ENCODE results near the gene ZNF736. TPM values are rescaled to one million over a fixed set of nuclear protein-coding genes. Genes with fewer than 3 reads are reported as not detected.

ZNF736 gene
- total and polyA plus RNA-seq, 8 donors = 0.46 to 50.7 (median 6.7) TPM

- DNase-seq = no peak
- Histone ChIP-seq H3K4me1 (no peaks in the 10 kb centered on the region), H3K27ac (no peak overlapping the region), H3K9me3 (peaks cover 0 to 87% (median 53%) of the 10 kb centered on the region in 4 donors), H3K36me3 (no peaks in the 10 kb centered on the region), H3K27me3 (no peaks in the 10 kb centered on the region), H3K4me3 (no peak overlapping the region)
- intact Hi-C loops (cut with DNase I; ENCODE audit: low total_unique reads) = no loop called here
- TF ChIP-seq POLR2A (IDR thresholded peaks at IDR 0.05) = no peak
- TF ChIP-seq, protein P1, sequence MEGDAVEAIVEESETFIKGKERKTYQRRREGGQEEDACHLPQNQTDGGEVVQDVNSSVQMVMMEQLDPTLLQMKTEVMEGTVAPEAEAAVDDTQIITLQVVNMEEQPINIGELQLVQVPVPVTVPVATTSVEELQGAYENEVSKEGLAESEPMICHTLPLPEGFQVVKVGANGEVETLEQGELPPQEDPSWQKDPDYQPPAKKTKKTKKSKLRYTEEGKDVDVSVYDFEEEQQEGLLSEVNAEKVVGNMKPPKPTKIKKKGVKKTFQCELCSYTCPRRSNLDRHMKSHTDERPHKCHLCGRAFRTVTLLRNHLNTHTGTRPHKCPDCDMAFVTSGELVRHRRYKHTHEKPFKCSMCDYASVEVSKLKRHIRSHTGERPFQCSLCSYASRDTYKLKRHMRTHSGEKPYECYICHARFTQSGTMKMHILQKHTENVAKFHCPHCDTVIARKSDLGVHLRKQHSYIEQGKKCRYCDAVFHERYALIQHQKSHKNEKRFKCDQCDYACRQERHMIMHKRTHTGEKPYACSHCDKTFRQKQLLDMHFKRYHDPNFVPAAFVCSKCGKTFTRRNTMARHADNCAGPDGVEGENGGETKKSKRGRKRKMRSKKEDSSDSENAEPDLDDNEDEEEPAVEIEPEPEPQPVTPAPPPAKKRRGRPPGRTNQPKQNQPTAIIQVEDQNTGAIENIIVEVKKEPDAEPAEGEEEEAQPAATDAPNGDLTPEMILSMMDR (IDR thresholded peaks at IDR 0.05) = no peak
- no peak for TF ChIP-seq POLR2AphosphoS5 (IDR thresholded peaks at IDR 0.05)
- TF ChIP-seq EP300 (IDR thresholded peaks at IDR 0.05) = no peak
- 74 to 92% (median 79%) methylated on average over 2 of the region's 2 CpGs for WGBS, 5 donors
Measured at GRCh38 chr7:64373017-64373416, 59.3 kb downstream of the ZNF736 start.

GRCh38 chr7:64400401-64400800 lies 86.6 kb downstream of the ZNF736 start:
- Histone ChIP-seq H3K27ac (no peak overlapping the region), H3K4me1 (no peaks in the 10 kb centered on the region), H3K9me3 (peaks cover 0 to 53% (median 12%) of the 10 kb centered on the region in 4 donors), H3K4me3 (no peak overlapping the region), H3K36me3 (no peaks in the 10 kb centered on the region), H3K27me3 (no peaks in the 10 kb centered on the region)
- DNase-seq = no peak
- intact Hi-C loops (cut with DNase I; ENCODE audit: low total_unique reads) = no loop called here
- TF ChIP-seq POLR2AphosphoS5 (IDR thresholded peaks at IDR 0.05) (no peak), EP300 (IDR thresholded peaks at IDR 0.05) (no peak), POLR2A (IDR thresholded peaks at IDR 0.05) (no peak)
- TF ChIP-seq, protein P1 (IDR thresholded peaks at IDR 0.05) = no peak

Other genes with a start within 250 kb of the ZNF736 start
- gene ZNF735, start 106.8 kb upstream of the ZNF736 start, total RNA-seq = not detected
- gene ZNF735, start 106.8 kb upstream of the ZNF736 start, polyA plus RNA-seq = not detected
- not detected for gene ZNF679, start 85.5 kb upstream of the ZNF736 start, total RNA-seq
- gene ZNF679, start 85.5 kb upstream of the ZNF736 start, polyA plus RNA-seq = not detected
- 10 to 100 TPM in 3 of 5 donors, 1 to 10 TPM in 2; 4.3 to 41.1 (median 17.4) TPM for gene ZNF680, start 249.1 kb downstream of the ZNF736 start, total RNA-seq
- gene ZNF680, start 249.1 kb downstream of the ZNF736 start, polyA plus RNA-seq = 1 to 10 TPM; 3.8 to 6.4 (median 4.3) TPM

Data from stomach (tissue), 9 donors.